ENCODE results near the gene TEAD1. TPM values are rescaled to one million over a fixed set of nuclear protein-coding genes. Genes with fewer than 3 reads are reported as not detected.

TEAD1 gene
- total RNA-seq, 4 donors from 2014 or later, result 45.7 to 88.7 (median 71.4) TPM

- TF ChIP-seq, protein P1, sequence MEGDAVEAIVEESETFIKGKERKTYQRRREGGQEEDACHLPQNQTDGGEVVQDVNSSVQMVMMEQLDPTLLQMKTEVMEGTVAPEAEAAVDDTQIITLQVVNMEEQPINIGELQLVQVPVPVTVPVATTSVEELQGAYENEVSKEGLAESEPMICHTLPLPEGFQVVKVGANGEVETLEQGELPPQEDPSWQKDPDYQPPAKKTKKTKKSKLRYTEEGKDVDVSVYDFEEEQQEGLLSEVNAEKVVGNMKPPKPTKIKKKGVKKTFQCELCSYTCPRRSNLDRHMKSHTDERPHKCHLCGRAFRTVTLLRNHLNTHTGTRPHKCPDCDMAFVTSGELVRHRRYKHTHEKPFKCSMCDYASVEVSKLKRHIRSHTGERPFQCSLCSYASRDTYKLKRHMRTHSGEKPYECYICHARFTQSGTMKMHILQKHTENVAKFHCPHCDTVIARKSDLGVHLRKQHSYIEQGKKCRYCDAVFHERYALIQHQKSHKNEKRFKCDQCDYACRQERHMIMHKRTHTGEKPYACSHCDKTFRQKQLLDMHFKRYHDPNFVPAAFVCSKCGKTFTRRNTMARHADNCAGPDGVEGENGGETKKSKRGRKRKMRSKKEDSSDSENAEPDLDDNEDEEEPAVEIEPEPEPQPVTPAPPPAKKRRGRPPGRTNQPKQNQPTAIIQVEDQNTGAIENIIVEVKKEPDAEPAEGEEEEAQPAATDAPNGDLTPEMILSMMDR (IDR thresholded peaks at IDR 0.05), result no peak
- TF ChIP-seq POLR2A (IDR thresholded peaks at IDR 0.05), result no peak
- DNase-seq (ENCODE audit: low spot score in 2 of 2), result no peak
- intact Hi-C loops (cut with DNase I; ENCODE audit: low total_unique reads), result no loop called here
- WGBS, 2 donors, result 97 to 98% methylated on average over 8 of the region's 8 CpGs
- H3K4me3 ChIP-seq (ENCODE audit: low read depth, poor library complexity, severe bottlenecking), result no peak overlapping the region
Observed at GRCh38 chr11:12752868-12753524, 78.8 kb downstream of the TEAD1 start.

DNA sequence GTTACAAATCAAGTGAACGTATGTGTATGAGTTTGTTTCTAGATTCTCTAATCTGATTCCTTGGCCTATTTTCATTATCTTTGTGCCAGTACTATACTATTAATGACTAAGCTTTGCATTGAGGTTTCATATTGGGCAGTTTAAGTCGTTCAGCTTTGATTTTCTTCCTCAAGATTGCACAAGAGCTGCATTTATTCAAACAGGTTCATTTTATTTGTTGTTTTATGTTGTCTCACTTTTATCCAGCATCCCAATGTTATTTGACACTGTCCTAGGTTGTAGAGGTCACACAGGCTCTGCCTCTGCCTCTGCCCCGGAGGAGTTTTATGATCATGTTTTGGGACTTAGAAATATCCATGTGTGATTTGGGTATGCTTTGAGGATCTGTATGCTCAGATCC is 79.8 kb downstream of the TEAD1 start:
- no peak for DNase-seq (ENCODE audit: low spot score in 2 of 2)
- TF ChIP-seq, protein P1 (IDR thresholded peaks at IDR 0.05), result no peak
- 63 to 65% methylated on average over 3 of the region's 3 CpGs for WGBS, 2 donors
- no peak overlapping the region for H3K4me3 ChIP-seq (ENCODE audit: low read depth, poor library complexity, severe bottlenecking)
- intact Hi-C loops (cut with DNase I; ENCODE audit: low total_unique reads), result no loop called here

DNA sequence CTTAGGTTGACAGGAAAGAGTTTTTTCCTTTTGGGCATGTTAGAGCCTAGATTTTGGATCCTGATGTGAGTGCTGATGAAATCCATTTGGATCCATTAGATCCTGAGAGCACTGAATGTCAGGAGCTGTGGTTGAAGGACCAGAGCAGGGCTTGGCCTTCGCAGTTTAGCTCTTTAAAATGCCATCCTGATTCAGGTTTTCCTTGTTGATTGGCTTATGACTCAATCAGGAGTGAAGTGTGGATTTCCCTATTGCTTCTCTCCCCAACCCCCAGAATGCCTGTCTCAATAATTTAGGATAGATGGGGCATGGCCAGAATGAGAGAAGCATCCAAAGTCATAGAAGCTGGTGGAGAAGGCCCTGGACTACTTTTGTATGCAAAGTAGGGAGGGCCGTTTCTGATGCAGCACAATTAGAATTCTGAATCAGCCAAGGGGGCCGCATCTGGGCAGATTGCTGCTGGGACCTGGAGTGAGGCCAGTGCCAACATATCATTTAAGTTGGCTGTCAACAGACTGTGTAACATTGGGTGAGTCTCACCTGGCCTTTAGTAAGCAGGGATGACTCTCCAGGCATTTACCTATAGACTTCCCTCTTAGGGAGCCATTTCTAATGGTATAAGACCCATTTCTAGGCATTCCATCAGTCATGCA is 80.5 kb downstream of the TEAD1 start:
- DNase-seq (ENCODE audit: low spot score in 2 of 2), result no peak
- 64 to 75% methylated on average over 3 of the region's 3 CpGs for WGBS, 2 donors
- H3K4me3 ChIP-seq (ENCODE audit: low read depth, poor library complexity, severe bottlenecking), result no peak overlapping the region
- intact Hi-C loops (cut with DNase I; ENCODE audit: low total_unique reads), result no loop called here
- TF ChIP-seq, protein P1 (IDR thresholded peaks at IDR 0.05), result no peak
- no peak for TF ChIP-seq POLR2A (IDR thresholded peaks at IDR 0.05)

- TF ChIP-seq, protein P1 (IDR thresholded peaks at IDR 0.05), result no peak
- TF ChIP-seq POLR2A (IDR thresholded peaks at IDR 0.05), result no peak
- no peak overlapping the region for H3K4me3 ChIP-seq (ENCODE audit: low read depth, poor library complexity, severe bottlenecking)
- intact Hi-C loops (cut with DNase I; ENCODE audit: low total_unique reads), result no loop called here
- WGBS, 2 donors, result 67 to 81% methylated on average over 9 of the region's 9 CpGs
- no peak for DNase-seq (ENCODE audit: low spot score in 2 of 2)
Observed at GRCh38 chr11:12755510-12756453, 81.6 kb downstream of the TEAD1 start.

DNA sequence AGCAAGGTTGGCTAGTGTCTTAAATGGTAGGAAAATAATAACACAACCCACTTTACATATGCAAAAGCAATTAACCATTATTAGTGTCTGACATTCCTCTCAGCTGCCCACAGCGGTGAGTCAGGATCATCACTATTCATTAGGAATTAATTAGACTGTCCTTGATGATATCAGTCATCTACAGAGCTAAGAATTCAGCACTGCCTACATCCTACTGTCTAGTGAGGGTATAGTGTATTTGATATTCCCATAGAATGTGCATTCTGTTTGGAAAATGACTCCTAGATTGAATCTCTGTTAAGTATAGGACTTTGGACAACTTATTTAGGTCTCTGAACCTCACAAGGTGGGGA is 82.2 kb downstream of the TEAD1 start:
- TF ChIP-seq POLR2A (IDR thresholded peaks at IDR 0.05), result no peak
- TF ChIP-seq, protein P1 (IDR thresholded peaks at IDR 0.05), result no peak
- no peak for DNase-seq (ENCODE audit: low spot score in 2 of 2)
- 48 to 56% methylated on average over 1 of the region's 1 CpG for WGBS, 2 donors
- intact Hi-C loops (cut with DNase I; ENCODE audit: low total_unique reads), result no loop called here
- H3K4me3 ChIP-seq (ENCODE audit: low read depth, poor library complexity, severe bottlenecking), result no peak overlapping the region
